Bronchial epithelial cell (primary cell): ENCODE data around the gene KMT2E. TPM values are rescaled to one million over a fixed set of nuclear protein-coding genes. Genes with fewer than 3 reads are reported as not detected.
"Not testable (repeated sequence)": the region's sequence is repeated elsewhere in the genome, so short reads cannot be mapped to it uniquely, and the experiment has no call there.

Experiments
- DNase-seq: peaks from one replicate; pipeline ENCODE4 v3.0.0-alpha.2; 2010; ENCODE audit warnings: low read depth
- FAIRE-seq: peaks from 2 replicates; lab custom pipeline; 2011; peaks lifted over from hg19 to GRCh38; lab: Jason Lieb, UNC
- H3K27me3 ChIP-seq: 2 replicates; pipeline ENCODE4 v1.5.1; 2011; ENCODE audit warnings: low read length; ENCODE audit not compliant: control insufficient read depth, insufficient read depth
- H3K36me3 ChIP-seq: 2 replicates; pipeline ENCODE4 v1.5.1; 2011; ENCODE audit warnings: low read length; ENCODE audit not compliant: control insufficient read depth, insufficient read depth
- H3K4me3 ChIP-seq: 2 replicates; pipeline ENCODE4 v1.5.1; 2011; ENCODE audit warnings: mild to moderate bottlenecking, low read depth, low read length, control low read depth
- total RNA-seq: library from RNA; depleted of rRNA; stranded (reverse); fragments of >200 nt; gene quantifications from 2 replicates; pipeline ENCODE4 v1.2.1, GENCODE V29; 2014
- TF ChIP-seq, protein P1 (sequence below): IDR thresholded peaks from 2 replicates; pipeline ENCODE4 v1.5.1; 2011; ENCODE audit warnings: mild to moderate bottlenecking, moderate library complexity, low read length, control low read depth, inconsistent platforms; ENCODE audit not compliant: insufficient read depth, severe bottlenecking

Gene KMT2E
- total RNA-seq, 1 donor from 2014 or later = 79.8 TPM

DNA sequence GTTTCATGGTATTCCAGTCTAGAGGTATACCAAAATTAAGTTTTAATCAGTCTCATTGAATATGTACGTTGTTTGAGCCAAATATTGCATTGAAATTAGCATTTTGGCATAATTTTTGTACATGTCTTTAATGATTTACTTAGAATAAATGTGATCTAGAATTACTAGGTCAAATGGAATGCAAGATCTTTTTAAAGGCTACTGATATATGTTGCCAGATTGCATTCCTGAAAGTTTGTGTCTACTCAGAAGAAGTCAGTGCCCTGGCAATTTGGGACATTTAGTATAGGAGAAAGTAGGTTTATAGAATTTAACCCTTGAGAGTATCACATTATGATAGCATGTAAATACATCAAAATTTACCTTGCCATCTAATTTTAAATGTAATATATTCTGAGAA is 32.4 kb downstream of the KMT2E start:
- Histone ChIP-seq H3K27me3 (no peaks in the 10 kb centered on the region), H3K36me3 (peaks cover 12% of the 10 kb centered on the region), H3K4me3 (no peak overlapping the region)
- TF ChIP-seq, protein P1, sequence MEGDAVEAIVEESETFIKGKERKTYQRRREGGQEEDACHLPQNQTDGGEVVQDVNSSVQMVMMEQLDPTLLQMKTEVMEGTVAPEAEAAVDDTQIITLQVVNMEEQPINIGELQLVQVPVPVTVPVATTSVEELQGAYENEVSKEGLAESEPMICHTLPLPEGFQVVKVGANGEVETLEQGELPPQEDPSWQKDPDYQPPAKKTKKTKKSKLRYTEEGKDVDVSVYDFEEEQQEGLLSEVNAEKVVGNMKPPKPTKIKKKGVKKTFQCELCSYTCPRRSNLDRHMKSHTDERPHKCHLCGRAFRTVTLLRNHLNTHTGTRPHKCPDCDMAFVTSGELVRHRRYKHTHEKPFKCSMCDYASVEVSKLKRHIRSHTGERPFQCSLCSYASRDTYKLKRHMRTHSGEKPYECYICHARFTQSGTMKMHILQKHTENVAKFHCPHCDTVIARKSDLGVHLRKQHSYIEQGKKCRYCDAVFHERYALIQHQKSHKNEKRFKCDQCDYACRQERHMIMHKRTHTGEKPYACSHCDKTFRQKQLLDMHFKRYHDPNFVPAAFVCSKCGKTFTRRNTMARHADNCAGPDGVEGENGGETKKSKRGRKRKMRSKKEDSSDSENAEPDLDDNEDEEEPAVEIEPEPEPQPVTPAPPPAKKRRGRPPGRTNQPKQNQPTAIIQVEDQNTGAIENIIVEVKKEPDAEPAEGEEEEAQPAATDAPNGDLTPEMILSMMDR = no peak
- DNase-seq (peak; percentile 52), FAIRE-seq (no peak)

DNA sequence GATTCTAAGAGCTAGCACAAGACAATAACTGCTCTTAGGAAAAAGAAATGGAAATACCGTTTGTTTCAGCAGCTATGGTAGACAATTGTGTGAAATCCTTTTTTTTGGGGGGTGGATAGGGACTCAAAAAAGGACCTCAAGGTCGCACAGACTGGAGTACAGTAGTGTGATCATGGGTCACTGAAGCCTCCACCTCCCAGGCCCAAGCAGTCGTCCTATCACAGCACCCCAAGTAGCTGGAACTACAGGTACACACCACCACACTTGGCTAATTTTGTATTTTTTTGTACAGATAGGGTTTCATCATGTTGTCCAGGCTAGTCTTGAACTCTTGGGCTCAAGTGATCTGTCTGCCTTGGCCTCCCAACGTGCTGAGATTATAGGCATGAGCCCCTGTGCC is 33.9 kb downstream of the KMT2E start:
- DNase-seq (no peak), FAIRE-seq (no peak)
- H3K4me3 ChIP-seq = no peak overlapping the region
- TF ChIP-seq, protein P1 = no peak
- no peaks in the 10 kb centered on the region for H3K27me3 ChIP-seq
- H3K36me3 ChIP-seq = peaks cover 10% of the 10 kb centered on the region

DNA sequence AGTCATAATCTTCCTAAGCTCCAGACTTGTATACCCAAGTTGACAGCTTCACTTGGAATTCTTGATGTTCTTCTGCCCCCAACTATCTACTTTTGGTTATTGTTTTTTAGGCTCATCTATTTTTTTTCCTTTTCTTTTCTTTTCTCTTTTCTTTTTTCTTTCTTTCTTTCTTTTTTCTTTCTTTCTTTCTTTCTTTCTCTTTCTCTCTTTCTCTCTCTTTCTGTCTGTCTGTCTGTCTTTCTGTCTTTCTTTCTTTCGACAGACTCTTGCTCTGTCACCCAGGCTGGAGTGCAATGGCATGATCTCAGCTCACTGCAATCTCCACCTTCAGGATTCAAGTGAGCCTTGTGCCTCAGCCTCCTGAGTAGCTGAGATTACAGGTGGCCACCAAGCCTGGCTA is 36.5 kb downstream of the KMT2E start:
- Histone ChIP-seq H3K4me3 (no peak overlapping the region), H3K36me3 (peaks cover 9% of the 10 kb centered on the region), H3K27me3 (no peaks in the 10 kb centered on the region)
- DNase-seq (no peak), FAIRE-seq (no peak)
- TF ChIP-seq, protein P1 = no peak

DNA sequence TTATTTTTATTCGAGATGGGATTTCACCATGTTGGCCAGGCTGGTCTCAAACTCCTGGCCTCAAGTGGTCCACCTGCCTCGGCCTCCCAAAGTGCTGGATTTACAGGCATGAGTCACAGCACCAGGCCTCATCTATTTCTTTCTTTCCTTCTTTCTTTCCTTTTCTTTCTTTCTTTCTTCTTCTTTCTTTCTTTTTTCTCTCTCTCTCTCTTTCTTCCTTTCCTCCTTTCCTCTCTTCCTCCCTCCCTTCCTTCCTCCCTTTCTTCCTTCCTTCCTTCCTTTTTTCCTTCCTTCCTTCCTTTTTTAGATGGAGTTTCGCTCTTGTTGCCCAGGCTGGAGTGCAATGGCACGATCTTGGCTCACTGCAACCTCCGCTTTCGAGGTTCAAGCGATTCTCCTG is 36.9 kb downstream of the KMT2E start:
- not testable (repeated sequence) for FAIRE-seq, H3K27me3 ChIP-seq, H3K36me3 ChIP-seq, H3K4me3 ChIP-seq, DNase-seq

DNA sequence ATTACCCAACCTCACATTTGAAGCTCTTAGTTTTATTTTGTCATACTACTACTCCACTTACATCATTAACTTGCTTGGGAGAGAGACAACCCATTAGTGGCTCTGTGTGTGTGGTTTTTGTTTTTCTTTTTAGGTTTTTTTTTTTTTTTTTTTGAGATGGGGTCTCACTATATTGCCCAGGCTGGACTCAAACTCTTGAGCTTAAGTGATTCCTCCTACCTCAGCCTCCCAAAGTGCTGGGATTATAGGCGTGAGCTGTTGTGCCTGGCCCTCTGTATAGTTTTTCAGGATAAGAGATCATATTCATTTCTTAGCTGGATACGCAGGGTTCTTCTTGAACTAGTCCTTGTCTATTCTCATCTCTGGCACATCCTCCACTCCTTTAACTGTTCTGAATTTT is 41.1 kb downstream of the KMT2E start:
- DNase-seq (no peak), FAIRE-seq (no peak)
- TF ChIP-seq, protein P1 = no peak
- H3K27me3 ChIP-seq = no peaks in the 10 kb centered on the region
- no peak overlapping the region for H3K4me3 ChIP-seq
- H3K36me3 ChIP-seq = peaks cover 4% of the 10 kb centered on the region

DNA sequence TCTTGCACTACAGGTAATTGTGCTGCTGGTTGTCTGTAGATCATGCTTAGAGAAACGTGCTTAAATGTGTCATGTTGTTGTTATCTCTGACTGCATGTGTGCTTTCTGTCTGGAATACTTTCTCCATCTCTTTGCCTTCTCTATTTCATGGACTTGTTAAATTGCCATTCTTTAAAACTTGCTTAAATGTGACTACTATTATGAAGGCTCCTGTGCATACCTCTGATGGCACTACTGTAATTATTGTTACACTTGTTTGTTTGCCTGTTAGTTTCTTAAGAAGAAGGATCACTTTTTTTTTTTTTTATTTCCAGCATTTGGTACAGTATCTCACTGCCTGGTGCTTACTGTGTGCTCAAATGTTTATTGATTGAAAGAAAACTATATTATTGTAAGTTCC is 41.6 kb downstream of the KMT2E start:
- DNase-seq (no peak), FAIRE-seq (no peak)
- H3K36me3 ChIP-seq = peaks cover 4% of the 10 kb centered on the region
- no peak overlapping the region for H3K4me3 ChIP-seq
- TF ChIP-seq, protein P1 = no peak
- no peaks in the 10 kb centered on the region for H3K27me3 ChIP-seq
